Activated CD8-positive, alpha-beta memory T cell treated with anti-CD3 and anti-CD28 coated beads for 48 hours (primary cell): ENCODE results near the gene DIAPH3.

Experiments used
- DNase-seq, 3 experiments: peaks; one replicate each; pipeline ENCODE4 v3.0.0-alpha.2; 2020; ENCODE audit warnings: low read depth in 2 of 3, low spot score in 2 of 3

The DIAPH3 gene

DNA sequence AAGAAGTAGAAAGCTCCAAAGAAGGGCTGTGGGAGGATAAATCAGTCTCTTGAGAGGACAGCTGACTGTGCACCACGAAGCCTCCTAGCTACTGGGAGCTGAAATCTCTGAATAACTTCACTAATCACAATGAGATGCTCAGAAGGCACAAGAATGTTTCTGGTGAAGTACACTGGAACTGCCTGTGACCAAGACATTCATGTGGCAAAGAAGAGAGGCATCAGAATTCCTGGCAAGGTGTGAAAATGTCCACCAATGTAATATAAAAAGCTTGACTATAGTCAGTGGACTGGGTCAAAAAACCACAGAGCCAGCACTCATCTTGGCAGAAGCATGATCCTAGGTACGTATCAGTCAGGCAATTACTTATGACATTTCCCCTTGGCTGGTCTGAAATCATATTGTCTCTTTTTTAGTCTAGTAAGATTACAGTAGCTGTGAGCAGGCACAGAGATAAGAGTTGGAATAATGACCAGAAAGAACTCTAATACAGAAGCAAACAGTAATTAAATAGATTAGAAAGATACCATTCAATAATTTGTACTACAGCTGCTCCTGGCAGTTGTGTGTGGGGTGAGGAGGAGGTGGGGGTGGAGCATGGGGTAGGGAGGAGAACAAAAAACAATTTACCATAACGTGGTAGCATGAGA is 434.7 kb downstream of the DIAPH3 start:
- no peak for DNase-seq

DNA sequence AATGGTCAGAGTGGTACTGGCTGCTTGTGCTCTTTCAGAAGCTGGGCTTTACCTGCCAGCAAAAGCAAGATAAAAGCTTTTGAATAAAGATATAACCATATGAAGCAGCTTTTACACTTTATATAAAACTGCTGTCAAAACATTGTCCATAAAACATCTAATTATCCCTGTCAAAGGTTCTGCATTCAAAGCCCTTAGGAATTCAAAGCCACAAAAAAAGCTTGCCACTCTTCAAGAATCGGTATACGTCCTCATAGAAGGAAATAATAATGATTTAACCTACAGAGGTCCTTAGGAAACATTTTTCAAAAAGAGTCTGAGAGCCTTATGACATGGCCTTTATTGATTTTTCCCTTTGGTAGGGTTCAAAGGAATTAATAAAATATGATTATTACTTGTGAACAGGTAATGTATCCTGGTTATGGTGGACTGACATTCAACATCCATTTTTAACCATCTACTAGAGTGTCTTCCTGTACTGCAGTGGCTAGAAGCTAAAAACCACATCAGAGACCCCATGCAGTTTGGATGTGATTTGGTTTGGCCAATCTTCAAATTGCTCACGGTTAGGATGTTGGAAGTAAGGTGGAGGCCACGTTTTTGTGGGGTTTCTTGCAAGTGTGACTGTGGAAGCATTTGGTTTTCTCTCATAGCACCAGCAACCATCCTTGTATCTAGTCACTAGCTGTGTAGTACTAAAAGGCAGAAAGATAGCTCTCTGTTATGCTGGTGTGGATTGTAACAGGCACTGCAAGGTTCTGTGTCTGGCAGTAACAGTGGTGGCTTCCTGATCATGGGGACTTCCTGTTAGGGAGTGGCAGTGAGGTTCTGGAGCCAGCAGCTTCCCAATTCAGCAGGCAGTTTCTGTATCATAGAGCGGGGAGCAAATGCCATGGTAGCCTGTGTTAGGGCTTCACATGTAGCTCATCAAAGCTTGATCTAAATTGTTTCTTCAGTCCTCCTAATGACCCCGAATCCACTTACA is 441.5 kb downstream of the DIAPH3 start:
- no peak for DNase-seq

DNA sequence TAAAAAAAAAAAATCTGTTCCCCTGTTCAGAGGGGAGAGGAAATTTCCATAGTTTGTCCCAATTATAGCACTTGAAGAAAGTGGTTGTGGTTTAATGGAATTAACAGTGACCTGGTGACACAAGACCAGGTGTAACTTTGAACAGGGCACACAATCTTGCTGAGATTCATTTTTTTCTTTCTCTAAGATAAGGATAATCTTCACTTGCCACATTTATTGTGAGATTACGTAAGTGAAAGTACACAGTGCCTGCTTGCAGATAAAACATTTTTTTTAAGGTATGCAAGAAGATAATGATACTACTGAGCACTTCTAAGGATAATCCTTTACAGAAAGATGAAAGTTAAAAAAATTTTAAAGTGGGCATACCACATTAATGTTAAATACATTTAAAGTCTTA is 448.1 kb downstream of the DIAPH3 start:
- no peak for DNase-seq

DNA sequence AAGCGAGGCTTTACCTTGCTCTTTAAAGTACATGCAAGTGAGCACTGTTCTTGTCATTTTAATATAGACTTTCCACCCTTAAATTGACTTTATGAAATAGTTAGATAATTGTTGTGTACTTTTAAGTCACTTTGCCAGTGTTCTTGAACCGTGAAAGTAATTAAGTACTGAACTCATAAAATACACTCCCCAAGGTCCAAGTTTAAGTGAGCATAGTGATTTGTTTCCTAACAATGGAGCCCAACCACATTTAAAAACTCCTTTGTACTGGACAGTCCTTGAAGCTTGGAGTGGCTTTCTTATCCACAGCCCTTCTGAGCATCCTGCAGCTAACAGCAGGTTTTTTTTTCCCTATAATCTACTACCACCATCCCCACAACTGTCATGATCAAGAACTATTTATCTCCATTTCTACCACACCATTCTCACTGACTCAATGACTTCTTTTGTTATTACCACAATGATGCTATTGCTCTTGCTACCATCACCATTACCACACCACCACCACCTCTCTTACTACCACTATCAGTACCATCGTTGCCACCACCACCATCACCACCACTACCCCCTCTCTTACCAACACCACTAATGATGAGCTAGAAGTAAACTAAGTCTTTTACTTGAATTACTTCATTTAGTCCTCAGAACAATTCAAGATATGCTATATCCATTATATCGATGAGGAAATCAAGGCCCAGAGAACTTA is 452.6 kb downstream of the DIAPH3 start:
- no peak for DNase-seq

DNA sequence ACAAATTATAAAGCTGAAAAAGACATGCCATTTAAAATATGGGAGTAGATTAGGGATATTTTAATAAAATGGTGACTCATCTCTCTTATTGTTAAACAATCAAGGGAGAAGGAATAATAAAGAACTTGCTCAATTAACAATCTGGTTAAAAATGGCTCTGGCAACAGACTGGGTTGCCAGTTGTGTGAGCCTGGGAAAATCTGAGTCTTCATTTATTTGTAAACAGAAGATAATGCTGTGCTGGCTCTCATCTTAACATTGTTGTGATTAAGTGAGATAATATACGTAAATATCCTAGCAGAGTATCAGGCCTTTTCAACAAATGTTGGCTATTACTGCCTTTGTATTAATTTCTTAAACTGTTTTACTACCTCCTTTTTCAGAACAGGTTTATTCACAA is 453.3 kb downstream of the DIAPH3 start:
- DNase-seq = no peak

DNA sequence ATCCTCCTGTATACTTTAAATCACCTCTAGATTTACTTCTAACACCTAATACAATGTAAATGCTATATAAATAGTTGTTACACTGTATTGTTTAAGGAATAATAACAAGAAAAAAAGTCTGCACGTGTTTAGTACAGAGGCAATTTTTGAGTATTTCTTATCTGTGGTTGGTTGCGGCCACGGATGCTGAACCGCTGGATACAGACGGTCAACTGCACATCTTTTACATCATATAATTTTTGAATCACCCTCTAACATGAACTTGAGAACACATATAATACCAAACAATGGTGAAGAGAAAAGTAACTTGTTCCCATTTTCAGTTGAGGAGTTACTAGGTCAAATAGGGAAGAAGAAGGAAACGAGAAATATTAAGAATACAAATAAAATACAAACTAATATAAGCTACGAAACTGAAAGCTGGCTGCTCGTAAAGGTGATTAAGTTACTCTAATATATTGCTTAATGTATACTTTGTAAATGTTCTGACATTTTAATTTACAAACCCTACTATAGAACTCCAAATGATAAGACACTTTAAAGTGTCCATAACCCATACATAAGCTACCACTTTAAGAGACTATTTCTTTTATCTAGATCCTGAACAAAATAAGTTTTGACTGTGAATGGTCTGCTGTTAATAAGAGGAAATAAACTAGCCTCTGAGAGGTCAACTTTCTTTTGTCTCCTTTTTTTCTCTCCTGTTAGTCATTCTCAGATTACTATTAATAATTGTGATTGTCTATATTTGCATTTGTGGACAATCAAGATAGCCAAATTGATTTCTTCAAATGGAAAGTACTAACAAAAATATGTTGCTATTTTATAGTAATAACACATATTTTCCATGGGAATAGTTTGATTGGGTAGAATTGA is 457.4 kb downstream of the DIAPH3 start:
- no peak for DNase-seq

DNA sequence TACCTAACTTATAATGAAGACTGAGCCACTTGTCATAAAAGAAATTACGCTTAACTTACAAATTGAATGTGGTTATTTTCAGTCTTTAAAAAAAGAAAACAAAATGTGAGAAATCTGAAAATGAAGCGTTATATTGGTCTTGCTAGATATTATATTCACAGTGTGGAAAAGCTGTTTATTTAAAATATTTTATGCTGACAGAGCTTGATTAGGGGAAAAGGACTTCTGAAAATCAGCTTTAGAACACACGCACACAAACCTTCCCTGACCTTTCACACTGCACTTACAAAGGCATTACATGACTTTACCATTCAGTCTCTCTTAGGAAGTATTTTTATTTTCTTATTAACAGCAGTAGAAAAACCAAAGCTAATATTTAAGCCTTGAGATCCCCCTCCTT is 461.5 kb downstream of the DIAPH3 start:
- no peak for DNase-seq

DNA sequence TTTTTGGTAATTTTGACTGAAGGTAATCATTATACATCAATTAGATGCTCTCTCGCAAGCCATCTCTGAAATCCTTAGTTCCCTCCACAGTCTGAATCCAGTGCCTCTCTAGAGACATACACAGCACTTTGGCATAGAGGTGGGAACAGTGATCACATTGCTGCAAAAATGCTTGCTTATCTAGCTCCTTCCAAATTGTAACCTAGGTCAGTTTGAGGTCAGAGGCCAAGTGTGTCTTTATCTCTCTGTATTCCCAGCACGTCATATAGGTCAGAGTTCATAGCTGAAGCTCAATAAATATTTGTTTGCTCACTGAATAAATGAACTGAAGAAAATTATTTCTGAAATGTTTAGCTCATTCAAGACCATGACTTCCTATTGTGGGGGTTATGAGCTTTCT is 462.5 kb downstream of the DIAPH3 start:
- DNase-seq = no peak

DNA sequence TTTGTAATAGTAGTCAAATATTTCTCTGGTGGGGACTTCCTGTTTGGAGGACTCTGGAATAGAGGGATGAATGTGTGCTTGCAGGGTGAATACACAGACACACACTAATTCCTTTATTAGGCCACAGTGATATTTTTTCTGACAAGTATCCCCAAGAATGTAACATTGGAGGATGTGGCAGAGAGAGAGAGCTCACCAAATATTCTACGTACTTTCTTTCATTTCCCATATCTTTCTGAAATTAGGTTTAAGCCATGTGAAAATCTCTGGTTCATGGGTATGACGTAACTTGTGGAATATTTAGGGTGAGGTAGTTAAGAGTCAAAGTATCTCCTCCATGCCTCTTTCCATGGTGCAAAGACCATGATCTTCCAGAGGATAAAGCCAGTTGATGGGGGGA is 463.4 kb downstream of the DIAPH3 start:
- DNase-seq = no peak

DNA sequence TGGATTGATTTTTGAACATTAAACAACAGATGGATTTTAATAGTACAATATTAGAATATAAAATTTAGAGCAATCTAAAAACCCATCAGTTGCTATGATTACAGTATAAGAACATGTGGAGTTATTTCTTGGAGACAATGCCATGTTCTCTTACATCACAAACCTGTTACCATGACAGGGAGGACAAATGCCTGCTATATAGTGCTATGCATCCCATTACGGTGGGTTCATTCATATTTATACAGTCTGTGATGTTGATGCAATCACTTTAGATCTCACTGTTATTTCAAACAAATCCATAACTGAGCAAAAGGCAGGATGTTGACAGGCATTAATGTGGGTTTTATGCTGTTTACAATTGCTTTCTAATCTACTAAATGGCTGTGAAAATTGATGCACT is 467.5 kb downstream of the DIAPH3 start:
- no peak for DNase-seq

DNA sequence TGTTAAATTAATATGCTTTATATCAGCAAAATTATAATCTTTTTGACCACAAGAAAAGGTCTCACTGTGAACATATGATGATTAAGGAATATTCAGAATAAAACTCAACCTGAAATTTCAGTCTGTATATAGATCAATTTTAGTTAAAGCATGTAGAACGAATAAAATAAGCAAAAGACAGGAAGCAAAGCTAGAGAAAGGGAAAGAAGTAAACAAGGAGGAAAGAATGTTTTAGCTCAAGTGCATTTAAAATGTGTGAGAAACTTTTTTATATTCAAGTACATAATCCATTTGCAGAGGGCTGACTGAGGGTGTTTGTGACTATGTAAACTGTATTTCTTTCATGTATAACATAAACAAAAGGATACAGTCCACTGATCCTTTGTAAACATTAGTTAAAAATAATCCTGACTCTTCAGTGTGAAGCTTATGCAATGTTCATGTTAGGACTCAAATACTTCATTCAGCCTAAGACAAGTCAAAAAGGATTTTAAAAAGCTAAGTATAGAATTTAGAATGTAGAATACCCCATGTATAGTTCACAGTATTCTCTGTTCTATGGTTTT is 472.1 kb downstream of the DIAPH3 start:
- no peak for DNase-seq

DNA sequence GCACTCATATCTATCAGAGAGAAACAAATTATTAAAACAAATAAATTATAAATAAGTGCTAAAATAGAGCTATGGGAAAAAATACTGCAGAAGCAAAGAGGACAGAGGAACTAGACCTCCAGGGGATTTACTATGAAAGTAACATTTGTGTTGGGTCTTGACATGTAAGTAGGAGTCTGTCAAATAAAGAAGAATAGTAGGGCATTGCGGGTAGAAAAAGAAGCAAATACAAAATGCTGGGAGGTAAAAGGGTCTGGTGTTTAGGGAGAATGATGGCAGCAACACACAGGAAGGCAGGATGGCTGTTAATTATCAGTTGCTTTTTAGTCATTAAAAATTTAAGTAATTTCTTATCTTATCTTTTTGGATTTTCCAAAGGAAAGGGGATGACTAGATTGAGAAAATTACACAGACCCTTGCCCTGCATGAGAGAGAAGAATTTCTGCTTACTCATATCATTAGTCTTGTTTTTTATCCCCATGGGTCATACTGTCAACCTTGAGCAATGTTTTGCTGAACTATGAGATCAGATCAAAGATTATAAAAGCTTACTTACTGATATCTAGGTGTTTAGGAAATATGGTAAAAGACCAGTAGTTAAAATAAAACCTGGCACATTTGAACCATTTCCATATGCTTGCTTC is 472.7 kb downstream of the DIAPH3 start:
- no peak for DNase-seq

DNA sequence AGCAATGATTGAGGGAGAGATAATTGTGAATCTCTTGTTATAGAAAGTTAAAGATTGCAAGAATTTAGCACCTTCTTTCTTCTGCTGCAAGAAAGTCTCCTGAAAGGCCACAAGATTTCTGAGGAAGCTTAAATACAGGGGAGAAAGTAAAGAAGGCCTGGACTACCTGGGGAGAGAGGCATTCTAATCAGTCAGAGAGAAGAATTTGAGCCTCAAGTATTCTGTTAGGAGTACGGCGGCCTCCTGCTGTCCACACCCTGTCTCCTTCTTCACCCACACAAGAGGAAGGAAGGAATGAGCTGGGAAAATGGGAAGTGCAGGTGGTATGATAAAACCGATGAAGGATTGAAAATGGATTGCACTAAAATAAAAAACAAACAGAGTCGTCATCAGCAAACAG is 474.7 kb downstream of the DIAPH3 start:
- DNase-seq = no peak

DNA sequence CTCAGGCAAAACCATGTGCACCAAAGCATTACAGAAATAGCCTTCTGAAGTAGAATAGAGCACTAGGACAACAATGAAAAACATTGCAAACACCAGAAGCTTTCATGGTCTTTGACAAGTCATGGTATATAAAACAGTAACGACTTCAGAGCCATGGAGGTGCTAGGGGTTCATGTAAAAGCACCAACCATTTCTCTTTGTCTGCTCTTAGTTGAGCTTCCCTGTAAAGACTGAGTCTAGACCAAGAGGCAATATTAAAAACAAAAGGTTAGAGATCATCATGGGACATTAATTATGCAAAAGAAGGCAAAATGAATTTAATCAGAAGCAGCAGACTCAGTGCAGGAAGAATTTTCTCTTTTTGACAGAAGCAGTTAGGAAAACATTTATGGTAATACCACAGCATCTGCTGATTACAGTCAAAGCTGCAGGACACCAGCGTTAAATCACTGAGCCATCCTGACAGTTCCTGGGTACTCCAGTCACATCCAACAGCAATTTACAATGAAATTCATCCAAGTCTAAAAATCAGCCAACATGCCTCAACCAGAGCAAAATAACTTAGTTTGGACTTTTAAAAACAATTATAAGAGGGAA is 476.8 kb downstream of the DIAPH3 start:
- DNase-seq = no peak

DNA sequence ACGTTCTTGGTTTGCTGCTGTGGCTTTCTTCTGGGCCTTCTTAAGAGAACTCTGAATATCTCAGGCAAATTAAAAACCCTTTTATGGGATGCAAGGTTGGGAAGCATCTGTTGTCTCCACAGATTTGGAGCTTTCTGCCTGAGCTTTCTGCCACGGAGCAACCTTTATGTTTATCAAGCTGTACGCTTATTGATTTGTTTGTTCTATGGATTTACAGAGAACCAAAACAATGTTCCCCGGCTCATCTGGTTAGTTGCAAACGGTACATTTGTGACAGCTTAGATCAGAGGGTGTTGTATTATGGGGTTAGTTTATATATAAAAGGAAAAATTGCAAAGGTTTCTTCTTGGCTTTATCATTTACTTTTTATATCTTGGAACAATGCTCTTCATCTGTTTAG is 479.6 kb downstream of the DIAPH3 start:
- no peak for DNase-seq

DNA sequence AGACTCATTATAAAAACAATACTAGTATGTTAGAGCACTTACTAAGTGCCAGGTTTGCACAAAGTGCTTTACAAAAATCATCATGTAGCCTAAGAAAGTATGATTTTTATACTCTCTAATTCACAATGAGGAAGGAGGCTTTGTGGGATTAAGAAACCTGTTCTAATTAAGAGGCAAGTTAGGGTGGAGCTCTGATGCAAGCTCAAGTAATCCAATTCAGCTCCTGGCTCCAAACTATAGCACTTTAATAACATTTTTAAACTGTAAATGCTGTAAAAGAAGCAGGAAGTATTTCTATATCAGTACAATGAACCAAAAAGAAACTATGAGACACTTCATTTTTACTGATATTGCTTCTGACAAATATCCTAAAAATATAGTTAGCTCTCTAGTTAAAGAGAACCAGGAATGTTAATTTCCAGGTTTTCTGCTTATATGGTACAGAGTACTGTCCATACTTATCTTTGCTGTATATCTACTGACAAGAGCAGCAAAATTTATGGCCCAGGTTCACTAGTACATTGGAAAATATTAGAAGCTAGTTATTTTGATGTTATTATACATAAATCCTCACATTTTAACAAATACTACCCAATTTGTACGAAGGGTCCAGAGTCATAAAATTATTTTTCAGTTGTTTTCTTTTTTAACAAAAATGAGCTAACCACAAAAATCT is 482.0 kb downstream of the DIAPH3 start:
- no peak for DNase-seq

DNA sequence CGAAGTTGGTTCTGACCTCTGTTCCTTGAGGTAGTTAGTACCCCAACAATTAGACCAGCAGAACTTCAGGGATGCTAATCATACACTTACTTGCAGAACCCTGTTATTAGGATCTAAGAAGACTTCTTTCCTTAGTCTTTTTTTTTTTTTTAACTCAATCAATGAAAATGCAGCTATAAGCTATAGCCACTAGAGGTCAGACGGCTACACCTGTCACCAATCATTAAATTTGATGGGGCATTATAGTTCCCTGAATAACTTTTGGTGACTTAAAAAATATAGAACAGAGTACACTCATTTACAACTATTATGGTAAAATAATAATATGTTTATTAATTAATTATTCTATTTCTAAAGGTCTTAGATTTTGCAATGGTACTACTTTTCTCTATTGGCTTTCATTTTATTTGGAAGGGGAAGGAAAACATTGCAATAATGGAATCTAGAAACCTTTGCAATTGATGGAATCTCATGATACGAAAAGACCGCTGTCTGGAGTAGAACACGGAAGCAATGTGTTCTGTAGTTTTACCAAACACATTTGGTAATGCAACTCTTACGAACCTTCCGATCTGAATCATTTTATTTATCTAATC is 483.2 kb downstream of the DIAPH3 start:
- DNase-seq = no peak

DNA sequence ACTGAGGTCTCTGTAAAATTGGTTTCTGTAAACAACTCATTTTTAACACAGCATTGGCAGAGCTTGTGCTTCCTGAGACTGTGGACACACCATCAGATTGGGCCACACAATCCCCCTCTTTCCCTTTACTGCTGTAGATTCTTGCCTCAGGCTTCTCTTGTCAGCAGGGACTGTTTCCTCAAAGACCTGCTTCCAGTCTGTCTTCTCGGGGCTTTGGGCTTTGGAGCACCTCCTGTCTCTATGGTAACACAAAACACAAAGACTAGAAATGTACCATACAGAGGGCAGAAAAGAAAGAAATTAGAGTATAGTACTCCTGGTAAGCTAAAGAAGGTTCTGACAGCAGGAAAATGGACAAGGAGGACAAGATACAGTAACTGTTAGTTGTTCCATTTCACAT is 484.5 kb downstream of the DIAPH3 start:
- DNase-seq = no peak
